GM12878 (cell line): ENCODE measurements around the gene ACTL7A. TPM values are rescaled to one million over a fixed set of nuclear protein-coding genes. Genes with fewer than 3 reads are reported as not detected.
"Not testable (repeated sequence)": the region's sequence is repeated elsewhere in the genome, so short reads cannot be mapped to it uniquely, and the experiment has no call there.

ENCODE experiments used
- ATAC-seq: fragments of 200-7000 bp; cut with Tn5 transposase; 3 replicates; pipeline ENCODE4 v1.9.1; 2020; ENCODE audit warnings: mild to moderate bottlenecking, moderate library complexity
- BruUV-seq: library from RNA; stranded (reverse); fragments of 400-500 nt; replicated peaks from 2 replicates; lab custom pipeline; 2021; lab: Mats Ljungman, UMichigan
- CTCF ChIA-PET: fragments of 300-600 bp; sonication (Branson Sonifier 250); formaldehyde crosslinking; extraction: SDS; loops from one replicate; lab custom pipeline; 2021; ENCODE audit warnings: inconsistent platforms; lab: Yijun Ruan, JAX
- POLR2A ChIA-PET: fragments of 350-600 bp; formaldehyde crosslinking; extraction: SDS; loops from one replicate; lab custom pipeline; 2021; ENCODE audit warnings: inconsistent platforms; lab: Charles Lee
- RAD21 ChIA-PET: fragments of 300-600 bp; sonication (Branson Sonifier 250); formaldehyde crosslinking; loops from one replicate; lab custom pipeline; 2023; ENCODE audit warnings: antibody characterized with exemption; ENCODE audit not compliant: unreplicated experiment; lab: Charles Lee
- SMC1A ChIA-PET: fragments of 300-600 bp; sonication (Branson Sonifier 250); formaldehyde crosslinking; loops from one replicate; lab custom pipeline; 2023; ENCODE audit not compliant: unreplicated experiment, uncharacterized antibody; lab: Charles Lee
- DNase-seq: peaks from one replicate; pipeline ENCODE4 v3.0.0-alpha.2; 2011; ENCODE audit warnings: low read depth, low spot score
- FAIRE-seq: peaks from 3 replicates; lab custom pipeline; 2011; peaks lifted over from hg19 to GRCh38; lab: Jason Lieb, UNC
- H2AFZ ChIP-seq: 2 replicates; pipeline ENCODE4 v1.6.0; 2011; ENCODE audit warnings: low read depth, low read length, control low read depth; ENCODE audit not compliant: control insufficient read depth
- H3K27ac ChIP-seq: 2 replicates; pipeline ENCODE4 v1.5.1; 2011; ENCODE audit warnings: control low read depth; ENCODE audit not compliant: control insufficient read depth, insufficient read depth
- H3K27me3 ChIP-seq, 2 experiments: replicated peaks in 1 of 2; 2 replicates each; pipeline versions ENCODE4 v1.6.0 to v1.6.1; 2011; ENCODE audit warnings: low read length in 1 of 2; ENCODE audit not compliant: control insufficient read depth in 2 of 2, insufficient read depth in 2 of 2
- H3K36me3 ChIP-seq, 2 experiments: 2 replicates each; pipeline ENCODE4 v1.5.1; 2011; ENCODE audit warnings: low read length in 1 of 2; ENCODE audit not compliant: control insufficient read depth in 2 of 2, insufficient read depth in 2 of 2
- H3K4me1 ChIP-seq: 2 replicates; pipeline ENCODE4 v1.6.1; 2011; ENCODE audit warnings: mild to moderate bottlenecking, low read length, moderate library complexity, mixed read lengths; ENCODE audit not compliant: control insufficient read depth, insufficient read depth
- H3K4me2 ChIP-seq: 2 replicates; pipeline ENCODE4 v1.6.0; 2011; ENCODE audit warnings: control low read depth; ENCODE audit not compliant: control insufficient read depth, insufficient read depth
- H3K4me3 ChIP-seq: fragments of 200-600 bp; sonication (generic); 2 replicates; pipeline ENCODE4 v1.5.1; 2016
- H3K79me2 ChIP-seq: 2 replicates; pipeline ENCODE4 v1.6.0; 2011; ENCODE audit warnings: low read length; ENCODE audit not compliant: control insufficient read depth, insufficient read depth
- H3K9ac ChIP-seq: 2 replicates; pipeline ENCODE4 v1.8.0; 2011; ENCODE audit warnings: low read length, control low read depth, mixed read lengths; ENCODE audit not compliant: control insufficient read depth, insufficient read depth
- H3K9me3 ChIP-seq: replicated peaks from 3 replicates; pipeline ENCODE4 v1.5.1; 2011; ENCODE audit warnings: mild to moderate bottlenecking, low read length; ENCODE audit not compliant: control insufficient read depth, insufficient read depth
- H4K20me1 ChIP-seq: 2 replicates; pipeline ENCODE4 v1.6.0; 2011; ENCODE audit not compliant: control insufficient read depth, insufficient read depth
- ATF2 ChIP-seq: IDR thresholded peaks from 2 replicates; pipeline ENCODE4 v1.6.1; 2012; ENCODE audit warnings: low read length, inconsistent platforms
- CBX3 ChIP-seq: fragments of 200-600 bp; sonication (generic); IDR thresholded peaks from 2 replicates; pipeline ENCODE4 v1.6.1; 2016; ENCODE audit warnings: low read depth, borderline replicate concordance
- CEBPZ ChIP-seq: fragments of 150-350 bp; IDR thresholded peaks from 2 replicates; pipeline ENCODE4 v1.6.1; 2016; ENCODE audit warnings: low read depth, low read length
- NRF1 ChIP-seq: conservative IDR thresholded peaks from 2 replicates; pipeline ENCODE4 v1.6.1; 2011; ENCODE audit warnings: mild to moderate bottlenecking, low read depth, low read length, improper control_type of control experiment
- WGBS: methylation state at CpG from one replicate; pipeline ENCODE4 v1.1.6; 2016; ENCODE audit warnings: low lambda C conversion rate; ENCODE audit not compliant: insufficient replicate concordance, insufficient coverage; ENCODE audit errors: missing lambda C conversion rate; 5-methylcytosine and 5-hydroxymethylcytosine counted together
- in situ Hi-C: fragments of 300-500 bp; cut with MboI; formaldehyde crosslinking; loops from 9 replicates; pipeline ENCODE4 v1.14.3; 2018; ENCODE audit warnings: mixed read lengths
- intact Hi-C: fragments of 100-400 bp; cut with micrococcal nuclease; formaldehyde crosslinking; loops from one replicate; pipeline ENCODE4 v1.14.2; 2022; ENCODE audit not compliant: unreplicated experiment
- polyA plus RNA-seq, 11 experiments: library from polyadenylated mRNA; depleted of rRNA in 4 of 11; unstranded in 6 of 11; stranded (reverse) in 5 of 11; fragments of >200 nt; fragmentation: Nextera tagmentation in 4 of 11; fragmentation: Illumina TruSeq in 1 of 11; extraction: Ambion mirVana in 4 of 11; extraction: Trizol in 1 of 11; gene quantifications; 1 replicate in 1 of 11; 2 replicates in 10 of 11; pipeline versions ENCODE4 v1.2.1 to v1.2.3, GENCODE V29; 2011 to 2016; ENCODE audit warnings: inconsistent platforms in 2 of 11, missing spikeins in 2 of 11, low read depth in 1 of 11
- total RNA-seq, 4 experiments: library from RNA; depleted of rRNA in 3 of 4; stranded (reverse); fragments of >200 nt in 3 of 4; fragmentation: Illumina TruSeq in 1 of 4; extraction: Trizol in 1 of 4; gene quantifications; 2 replicates each; pipeline versions ENCODE4 v1.2.1 to v1.2.3, GENCODE V29; 2013 to 2021

The ACTL7A gene
- total and polyA plus RNA-seq, 10 of the 15 experiments (the other 5 are each of a cell fraction or from before 2014, with no cell fraction given) = not detected

- TF ChIP-seq CBX3 (no peak), CEBPZ (no peak), NRF1 (no peak), ATF2 (no peak)
Observed at GRCh38 chr9:108897324-108898096, 35.4 kb downstream of the ACTL7A start (continued).

- RAD21 ChIA-PET = not testable (repeated sequence)
- 90% methylated on average over 8 of the region's 8 CpGs for WGBS
Observed at GRCh38 chr9:108899023-108899695, 37.1 kb downstream of the ACTL7A start.

More at GRCh38 chr9:108899023-108899695, 37.1 kb downstream of the ACTL7A start:
- SMC1A ChIA-PET = interaction anchor here (0.7 to 1.2 kb wide), 4 partner anchors 21 to 513 kb away, joined by 3 read pairs; no protein-coding TSS in a partner anchor
- H2AFZ ChIP-seq, H3K4me2 ChIP-seq, ATAC-seq, H3K27ac ChIP-seq, DNase-seq, H3K36me3 ChIP-seq, H3K27me3 ChIP-seq, H3K79me2 ChIP-seq, in situ Hi-C loops, H3K4me3 ChIP-seq, FAIRE-seq, H3K9ac ChIP-seq, H4K20me1 ChIP-seq, intact Hi-C loops, H3K4me1 ChIP-seq, H3K9me3 ChIP-seq, BruUV-seq: not testable (repeated sequence)
- CTCF ChIA-PET = interaction anchor here (0.6 to 2.1 kb wide), 3 partner anchors 54 to 175 kb away, joined by 3 to 9 read pairs (median 3); no protein-coding TSS in a partner anchor
- POLR2A ChIA-PET = interaction anchor here (0.5 kb wide), 1 partner anchor 185 kb away, joined by 6 read pairs; no protein-coding TSS in a partner anchor
